Epidermal melanocyte (primary cell): ENCODE results near the gene SNX32.

Experiments
- DNase-seq: peaks from one replicate; pipeline ENCODE4 v3.0.0; 2011; ENCODE audit warnings: low spot score; ENCODE audit not compliant: insufficient read length

The SNX32 gene

DNA sequence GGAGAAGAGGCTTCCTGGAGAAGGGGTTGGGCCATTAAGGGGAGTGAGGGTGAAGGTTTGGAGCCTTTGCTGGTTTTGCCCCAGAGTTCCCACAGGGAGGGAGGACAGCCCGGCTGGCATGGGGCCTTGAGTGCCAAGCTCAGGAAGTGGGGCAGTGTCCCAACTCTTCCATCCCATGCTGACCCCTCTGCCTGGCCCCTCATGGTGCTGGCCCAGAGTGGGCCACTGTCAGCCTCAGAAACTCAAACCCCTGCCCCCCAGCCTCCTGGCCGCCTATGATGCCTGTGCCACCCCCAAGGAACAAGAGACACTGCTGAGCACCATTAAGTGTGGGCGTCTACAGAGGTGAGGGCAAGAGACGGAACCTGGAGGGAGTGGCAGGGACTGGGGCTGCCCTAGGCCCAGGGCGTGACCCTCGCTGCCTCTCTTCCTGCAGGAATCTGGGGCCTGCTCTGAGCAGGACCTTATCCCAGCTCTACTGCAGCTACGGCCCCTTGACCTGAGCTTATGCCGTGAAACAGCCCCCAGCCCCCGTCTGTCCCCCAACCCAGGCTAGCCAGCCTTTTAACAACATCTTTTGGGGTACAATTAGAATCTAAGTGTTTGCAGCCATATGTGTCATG lies 31.9 kb downstream of the SNX32 start:
- no peak for DNase-seq

DNA sequence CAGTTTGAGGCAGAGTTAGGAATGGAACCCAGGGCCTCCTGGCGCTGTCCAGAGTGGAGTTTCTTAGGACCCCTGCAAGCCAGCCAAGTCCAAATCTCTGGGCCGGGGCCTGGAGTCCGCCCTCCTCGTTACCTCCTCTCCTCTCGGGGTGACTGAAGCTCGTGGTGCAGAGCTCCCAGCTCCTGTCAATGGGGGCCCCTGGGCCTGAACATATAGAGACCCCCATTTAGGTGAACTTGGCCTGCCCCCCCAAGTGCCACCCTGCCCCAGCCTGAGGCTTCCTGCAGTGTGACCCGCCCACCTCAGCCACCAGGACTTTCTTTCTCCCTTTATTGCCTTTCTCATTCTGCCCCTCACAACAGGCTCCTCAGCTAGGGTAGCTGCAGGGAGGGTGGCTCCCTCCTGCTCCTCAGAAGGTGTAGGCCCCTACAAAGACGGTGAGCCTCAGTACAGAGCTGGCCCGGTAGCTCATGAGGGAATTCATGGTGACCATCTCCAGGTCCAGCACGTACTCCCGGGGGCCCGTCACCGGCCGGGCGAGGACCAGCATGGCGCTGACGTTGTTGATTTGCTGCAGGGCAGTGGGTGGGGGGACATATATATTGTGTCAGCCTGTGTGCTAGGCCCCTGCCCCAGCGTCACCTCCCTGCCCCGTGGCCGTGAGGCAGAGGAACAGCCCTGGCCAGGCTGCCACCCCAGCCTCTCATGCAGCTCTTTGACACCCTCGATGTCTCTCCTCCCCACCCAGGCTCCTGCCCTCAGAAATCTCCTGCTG lies 32.9 kb downstream of the SNX32 start:
- DNase-seq: no peak

DNA sequence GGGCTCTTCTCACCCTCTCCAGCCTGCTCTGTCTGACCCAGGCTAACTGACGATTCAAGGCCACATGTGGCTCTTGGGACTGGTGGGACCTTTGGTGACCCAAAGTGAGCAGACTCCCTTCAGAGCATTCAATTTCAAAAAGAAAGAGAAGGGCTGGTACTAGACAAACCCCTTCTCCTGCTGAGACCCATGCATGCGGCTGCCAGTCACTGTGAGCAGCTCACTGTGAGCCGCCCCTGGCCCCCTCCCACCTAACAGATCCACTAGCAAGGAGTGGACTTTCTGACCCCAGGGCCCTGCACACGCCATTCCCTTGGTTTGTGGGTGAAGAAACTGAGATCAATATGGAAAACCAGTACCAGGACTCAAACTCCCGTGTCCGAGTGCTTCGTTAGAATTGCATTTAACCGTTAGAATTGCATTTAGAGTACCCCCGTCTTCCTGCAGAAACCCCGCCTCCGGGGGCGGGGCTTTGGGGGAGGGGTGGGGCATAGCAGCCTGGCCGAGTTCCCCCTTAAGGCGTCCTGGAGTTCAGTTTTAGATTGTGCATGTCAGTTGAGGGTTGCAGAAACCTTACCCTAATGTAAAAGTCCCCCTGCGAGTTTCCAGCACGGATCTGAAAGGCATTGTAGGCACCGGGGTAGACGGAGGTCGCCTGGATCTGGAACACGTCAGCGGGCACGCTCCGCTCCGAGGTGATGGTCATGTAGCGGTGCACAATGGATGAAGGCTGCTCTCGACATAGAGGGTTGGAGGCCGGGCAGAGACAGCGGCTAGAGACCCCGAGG lies 33.7 kb downstream of the SNX32 start:
- DNase-seq: no peak

DNA sequence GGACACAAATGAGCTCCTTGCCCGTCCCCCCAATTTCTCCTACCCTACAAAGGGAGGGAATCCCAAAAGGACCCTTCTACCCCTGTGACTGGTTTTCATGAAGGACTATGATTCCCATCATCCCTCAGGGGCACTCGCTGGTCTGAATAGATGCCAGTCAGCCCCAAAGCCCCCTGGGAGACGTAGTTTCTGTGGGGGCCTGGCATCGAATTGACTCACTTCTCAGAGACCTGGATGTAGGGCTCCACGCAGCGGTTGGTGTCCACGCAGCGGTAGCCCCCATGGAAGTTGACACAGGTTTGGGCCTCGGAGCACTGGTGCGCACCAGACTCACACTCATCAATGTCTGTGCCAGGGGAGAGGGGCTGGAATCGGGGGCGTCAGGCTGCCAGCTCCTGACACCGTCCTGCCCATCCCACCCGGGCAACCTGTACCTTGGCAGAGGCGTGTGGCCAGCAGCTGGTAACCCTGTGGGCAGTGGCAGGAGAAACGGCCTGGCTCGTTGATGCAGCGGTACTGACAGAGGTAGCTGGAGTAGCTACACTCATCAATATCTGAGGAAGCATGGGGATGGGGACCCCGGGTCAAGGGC lies 34.4 kb downstream of the SNX32 start:
- no peak for DNase-seq

DNA sequence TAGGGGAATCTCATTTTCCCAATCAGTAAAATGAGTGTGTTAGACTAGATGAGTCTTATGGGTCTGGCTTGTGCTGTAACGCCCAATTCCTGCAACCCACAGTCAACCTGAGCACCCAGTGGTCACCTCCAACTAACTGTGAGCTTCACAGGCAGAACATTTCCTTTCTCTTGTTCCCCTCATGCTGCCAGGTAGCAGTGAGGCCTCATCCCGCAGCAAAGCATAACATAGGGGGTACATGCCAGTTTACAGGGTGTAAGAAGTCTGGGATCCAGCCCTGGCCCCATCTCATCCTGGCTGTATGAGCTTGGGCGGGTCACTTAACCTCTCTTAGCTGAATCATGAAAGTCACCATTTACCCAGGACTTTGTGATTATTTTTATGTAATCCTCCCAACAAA lies 35.1 kb downstream of the SNX32 start:
- no peak for DNase-seq

DNA sequence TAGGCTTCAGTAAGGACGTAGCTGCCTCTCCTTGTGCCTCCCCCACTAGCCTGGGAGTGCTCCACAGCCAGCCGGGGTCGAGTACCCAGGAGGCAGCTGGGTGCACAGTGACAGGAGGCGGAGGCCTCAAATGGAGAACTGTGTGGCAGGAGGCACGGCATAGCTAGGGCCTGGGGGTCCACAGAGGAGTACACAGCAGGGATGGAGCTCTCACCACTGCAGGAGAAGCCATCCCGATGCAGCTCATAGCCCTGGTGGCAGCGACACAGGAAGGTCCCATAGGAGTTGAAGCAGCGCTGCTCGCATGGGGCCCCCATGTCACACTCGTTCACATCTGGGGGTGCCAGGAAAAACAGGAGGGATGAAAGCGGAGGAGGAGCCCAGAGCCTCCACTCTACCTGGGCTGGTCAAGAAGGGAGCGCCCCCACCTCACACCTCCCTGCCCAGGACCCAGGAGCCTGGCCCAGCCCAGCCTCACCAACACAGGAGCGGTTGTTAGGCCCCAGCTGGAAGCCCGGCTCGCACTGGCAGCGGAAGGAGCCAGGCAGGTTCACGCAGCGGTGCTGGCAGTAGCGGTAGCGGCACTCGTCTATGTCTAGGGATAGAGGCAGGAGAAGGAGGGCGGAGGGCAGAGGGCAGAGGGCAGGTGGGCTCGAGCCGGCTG lies 36.0 kb downstream of the SNX32 start:
- no peak for DNase-seq

DNA sequence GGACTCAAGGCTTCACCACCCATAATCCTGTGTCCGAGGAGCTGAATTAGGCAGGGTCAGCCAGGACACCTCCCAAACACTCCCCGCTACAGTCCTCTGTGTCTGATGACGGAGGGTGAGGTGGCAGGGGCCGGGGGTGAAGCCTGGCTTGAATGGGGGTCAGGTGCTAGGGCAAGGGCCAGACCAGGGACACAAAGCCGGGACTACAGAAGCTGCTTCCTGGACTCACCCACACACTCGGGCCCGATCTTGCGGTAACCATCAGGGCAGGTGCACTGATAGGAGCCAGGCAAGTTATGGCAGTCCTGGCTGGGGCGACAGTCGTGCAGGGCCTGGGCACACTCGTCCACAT lies 36.5 kb downstream of the SNX32 start:
- no peak for DNase-seq

DNA sequence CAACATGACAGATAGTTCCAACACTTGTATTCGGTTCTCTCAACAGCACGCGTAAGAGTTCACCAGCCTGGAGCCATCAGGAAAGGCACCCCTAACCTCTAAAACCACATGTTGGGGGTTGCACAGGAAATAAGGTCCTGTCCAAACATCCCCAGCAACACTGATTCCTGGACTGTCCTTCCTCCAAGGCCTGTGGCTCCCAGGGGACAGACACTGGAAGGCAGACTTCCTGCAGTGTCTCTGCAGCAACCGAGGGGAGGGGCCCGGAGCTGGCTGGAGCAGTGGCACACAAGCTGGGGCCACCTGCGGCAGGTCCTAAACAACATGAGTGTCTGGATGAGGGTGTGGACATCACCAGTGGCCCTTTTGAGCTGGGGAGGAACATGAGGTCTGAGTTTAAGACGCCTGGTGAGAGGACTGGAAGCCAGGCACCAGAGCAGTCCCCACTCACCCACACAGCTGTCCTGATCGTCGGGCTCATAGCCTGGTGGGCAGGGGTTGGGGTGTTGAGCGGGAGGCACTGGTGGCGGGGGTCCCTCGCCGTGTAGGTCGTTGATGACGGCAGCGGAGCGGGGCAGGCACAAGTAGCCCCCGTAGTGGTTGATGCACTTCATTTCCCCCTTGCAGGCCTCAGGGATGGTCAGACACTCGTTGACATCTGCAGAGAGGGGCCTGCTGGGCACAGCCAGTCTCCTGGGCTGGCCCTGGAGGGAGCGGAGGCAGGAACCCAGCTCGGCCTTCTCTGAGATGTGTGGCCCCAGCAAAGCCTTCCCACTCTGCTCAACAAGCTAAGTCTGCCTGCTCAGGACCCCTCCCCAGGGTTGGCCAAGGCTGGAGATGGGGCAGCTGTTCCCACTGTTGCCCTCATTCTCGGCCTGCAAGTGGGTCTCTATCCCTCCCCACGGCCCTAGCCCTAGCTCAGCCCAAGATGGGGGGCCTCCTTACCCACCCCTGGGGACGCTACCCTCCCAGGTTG lies 37.2 kb downstream of the SNX32 start:
- no peak for DNase-seq

DNA sequence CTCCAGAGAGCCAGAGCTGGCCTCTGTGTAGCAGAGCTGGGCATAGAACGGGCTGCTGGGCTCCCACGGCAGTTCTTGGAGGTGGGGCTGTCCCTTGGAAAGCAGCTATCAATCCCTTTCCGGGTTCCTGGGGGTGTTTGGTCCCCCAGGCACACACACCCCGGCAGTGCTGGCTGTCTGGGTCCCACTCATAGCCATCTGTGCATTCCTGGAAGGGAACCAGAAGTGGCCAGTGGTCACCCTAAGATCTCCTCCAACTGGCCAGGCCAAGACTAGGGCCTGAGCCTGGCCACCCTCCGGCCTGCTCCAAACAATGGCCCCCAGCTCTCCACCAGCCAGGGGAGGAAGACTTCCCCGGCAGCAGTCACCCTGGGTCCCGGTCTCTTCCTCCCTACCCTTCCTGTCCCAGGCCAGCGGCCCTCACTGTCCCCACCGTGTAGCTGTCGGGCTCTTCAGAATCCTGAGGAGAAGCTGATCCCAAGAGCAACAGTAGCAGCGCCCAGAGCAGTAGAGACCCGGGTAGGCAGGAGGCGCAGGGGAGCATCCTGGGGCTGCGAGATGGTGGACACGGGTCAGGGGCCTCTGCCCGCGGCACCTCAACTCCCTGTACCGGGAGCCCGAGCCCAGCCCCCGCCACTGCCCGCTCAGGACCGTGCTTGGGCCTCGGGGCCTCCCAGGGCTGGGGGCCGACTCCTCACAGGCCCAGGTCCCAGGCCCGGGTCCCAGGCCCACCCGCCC lies 38.2 kb downstream of the SNX32 start:
- DNase-seq: no peak

DNA sequence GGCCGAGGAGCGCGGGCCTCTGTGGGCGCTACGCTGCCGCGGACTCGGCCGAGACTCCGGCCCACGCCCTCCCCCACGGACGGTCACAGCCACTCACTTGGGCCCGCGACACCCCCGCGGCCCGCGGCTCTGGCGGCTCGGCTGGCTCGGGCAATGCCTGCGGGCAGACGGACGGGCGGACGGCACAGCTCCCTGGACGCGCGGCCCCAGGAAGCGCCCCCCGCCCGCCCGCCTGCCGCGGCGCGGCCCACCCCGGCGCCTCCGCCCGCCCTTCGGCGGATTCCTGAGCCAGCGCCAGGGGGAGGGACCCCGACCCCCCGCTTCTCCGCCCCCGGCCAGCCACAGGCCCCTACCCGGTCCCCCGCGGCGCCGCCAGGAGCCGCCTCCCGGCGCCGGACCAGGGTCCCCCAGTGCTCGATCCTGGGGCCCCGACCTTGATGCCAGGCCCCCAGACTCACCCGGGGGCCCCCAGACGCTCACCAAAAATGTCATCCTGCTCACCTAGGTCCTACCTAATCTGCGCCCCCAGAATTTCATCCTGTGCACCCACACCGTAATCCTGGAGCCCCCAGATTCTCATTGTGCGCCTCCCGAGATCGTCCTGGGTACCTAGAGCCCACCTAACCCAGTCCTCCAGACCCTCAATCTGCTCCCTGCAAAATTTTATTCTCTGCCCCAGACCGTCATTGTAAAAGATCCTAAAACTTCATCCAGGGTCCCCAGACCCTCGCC lies 39.0 kb downstream of the SNX32 start, which contains the start of gene EFEMP2:
EFEMP2 (minus strand) TSS at position 215 of the 732 bp plus-strand sequence. CDS start 446 bp downstream, outside the sequence.
- no peak for DNase-seq

DNA sequence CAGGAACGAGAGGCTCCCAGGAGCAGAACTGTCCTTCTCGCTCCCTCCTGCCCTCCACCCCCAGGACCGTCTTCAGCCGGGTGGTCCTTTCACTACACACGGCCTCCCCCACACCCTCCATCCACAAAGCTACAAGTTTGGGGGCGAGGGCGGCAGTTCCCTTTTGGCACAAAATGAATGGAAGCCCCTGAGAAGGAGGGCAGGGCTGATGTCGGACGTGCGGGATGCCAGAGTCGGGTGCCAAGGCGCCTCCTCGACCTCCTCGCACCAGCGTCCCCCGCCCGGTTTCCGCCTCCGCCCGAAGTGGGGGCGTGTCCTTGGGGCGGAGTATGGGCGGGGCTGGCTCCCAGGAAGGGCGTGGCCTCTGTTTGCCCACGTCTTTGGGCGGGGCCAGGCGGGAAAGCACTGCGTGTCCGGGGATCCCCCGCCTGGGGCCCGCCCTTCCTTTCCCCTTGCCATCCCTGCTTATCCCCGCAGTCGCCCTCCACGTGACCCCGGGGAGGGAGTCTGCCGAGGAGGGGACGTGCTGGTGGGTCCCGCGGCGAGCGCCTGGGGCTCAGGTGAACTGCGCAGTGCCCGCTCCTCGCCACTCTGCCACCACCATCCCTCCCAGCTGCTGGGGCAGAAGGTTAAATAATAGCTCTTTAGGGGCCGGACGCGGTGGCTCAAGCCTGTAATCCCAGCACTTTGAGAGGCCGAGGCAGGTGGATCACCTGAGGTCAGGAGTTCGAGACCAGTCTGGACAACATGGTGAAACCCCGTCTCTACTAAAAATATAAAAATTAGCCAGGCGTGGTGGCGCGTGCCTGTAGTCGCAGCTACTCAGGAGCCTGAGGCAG lies 39.8 kb downstream of the SNX32 start:
- DNase-seq: peak; percentile 92

DNA sequence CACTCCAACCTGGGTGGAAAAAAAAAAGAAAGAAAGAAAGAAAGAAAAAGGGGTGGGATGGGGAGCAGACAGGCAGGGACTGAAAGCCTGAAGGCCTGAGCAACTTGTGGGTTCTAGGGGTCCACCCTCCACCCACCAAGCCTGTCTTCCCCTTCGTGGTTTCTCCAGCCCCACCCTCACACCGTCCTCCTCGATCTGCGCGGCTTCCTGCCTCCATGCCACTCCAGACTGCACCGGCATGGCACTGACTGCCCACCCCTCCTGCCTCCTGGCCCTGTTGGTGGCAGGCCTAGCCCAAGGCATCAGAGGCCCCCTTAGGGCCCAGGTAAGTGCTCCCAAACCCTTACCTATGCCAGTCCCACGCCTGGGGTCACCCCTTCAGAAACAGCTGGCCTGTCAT lies 45.9 kb downstream of the SNX32 start, which contains the start of gene CTSW:
CTSW (plus strand) TSS at position 221 of the 400 bp plus-strand sequence; CDS start at position 239, 18 bp downstream.
- no peak for DNase-seq

DNA sequence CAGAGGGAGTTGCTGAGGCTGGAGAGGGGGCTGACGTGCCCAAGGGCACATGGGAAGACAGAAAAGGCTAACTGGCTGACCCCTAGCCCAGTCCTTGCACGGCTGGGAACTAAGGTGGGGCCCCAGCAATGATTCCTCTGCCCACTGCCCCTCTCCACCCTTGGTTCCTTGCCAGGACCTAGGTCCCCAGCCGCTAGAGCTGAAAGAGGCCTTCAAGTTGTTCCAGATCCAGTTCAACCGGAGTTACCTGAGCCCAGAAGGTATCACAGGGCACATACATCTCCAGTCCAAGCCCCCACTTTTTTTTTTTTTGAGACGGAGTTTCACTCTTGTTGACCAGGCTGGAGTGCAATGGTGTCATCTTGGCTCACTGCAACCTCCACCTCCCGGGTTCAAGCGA lies 46.3 kb downstream of the SNX32 start:
- no peak for DNase-seq

DNA sequence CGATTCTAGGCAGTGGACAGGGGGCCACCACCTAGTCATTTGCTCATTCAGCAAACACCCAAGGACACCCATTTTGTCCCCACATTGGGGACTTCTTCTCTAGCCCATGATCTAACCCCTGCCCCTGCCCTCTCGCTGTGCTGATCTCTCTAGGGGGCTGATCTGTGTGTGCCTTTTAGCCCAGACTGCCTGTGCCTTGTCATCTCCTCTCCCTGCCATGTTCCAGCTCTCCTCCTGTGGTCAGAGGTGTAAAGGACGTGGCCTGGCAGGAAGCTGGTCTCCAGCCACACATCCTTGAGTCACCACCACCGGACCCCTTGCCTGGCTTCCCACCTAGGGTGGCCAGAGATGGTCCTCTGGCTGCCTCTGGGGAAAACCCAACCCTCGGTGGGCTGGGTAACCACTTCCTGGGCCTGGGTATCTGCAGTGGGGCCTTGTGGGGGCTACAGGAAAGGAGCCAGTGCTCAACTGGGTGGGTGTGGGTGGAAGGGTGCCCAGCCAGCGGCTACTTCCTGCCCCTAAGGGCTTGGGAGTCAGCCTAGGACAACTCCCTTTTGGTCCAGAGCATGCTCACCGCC lies 47.2 kb downstream of the SNX32 start:
- no peak for DNase-seq

DNA sequence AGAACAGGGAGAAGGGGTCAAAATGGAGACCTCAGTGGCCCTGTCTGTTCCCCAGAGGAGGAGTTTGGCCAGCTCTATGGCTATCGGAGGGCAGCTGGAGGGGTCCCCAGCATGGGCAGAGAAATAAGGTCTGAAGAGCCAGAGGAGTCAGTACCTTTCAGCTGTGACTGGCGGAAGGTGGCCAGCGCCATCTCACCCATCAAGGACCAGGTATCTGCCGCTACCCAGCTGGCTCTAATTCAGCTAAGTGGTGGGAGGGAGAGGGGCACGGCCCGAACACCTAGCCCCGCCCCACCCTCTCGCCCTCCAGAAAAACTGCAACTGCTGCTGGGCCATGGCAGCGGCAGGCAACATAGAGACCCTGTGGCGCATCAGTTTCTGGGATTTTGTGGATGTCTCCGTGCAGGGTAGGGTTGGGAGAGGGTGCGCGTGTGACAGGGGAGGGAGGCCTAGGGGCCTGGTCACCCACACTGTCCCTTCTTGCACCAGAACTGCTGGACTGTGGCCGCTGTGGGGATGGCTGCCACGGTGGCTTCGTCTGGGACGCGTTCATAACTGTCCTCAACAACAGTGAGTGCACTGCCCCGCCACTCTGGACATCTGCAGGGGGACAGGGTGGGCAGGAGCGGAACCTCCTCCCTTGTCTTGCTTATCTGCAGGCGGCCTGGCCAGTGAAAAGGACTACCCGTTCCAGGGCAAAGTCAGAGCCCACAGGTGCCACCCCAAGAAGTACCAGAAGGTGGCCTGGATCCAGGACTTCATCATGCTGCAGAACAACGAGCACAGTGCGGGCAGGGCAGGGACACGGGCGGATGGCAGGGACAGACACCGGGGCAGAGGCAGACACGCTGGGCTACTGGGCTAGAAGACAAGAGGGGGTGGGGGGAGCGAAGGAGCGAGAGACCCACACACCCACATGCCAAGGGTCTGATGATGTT lies 48.6 kb downstream of the SNX32 start:
- no peak for DNase-seq

DNA sequence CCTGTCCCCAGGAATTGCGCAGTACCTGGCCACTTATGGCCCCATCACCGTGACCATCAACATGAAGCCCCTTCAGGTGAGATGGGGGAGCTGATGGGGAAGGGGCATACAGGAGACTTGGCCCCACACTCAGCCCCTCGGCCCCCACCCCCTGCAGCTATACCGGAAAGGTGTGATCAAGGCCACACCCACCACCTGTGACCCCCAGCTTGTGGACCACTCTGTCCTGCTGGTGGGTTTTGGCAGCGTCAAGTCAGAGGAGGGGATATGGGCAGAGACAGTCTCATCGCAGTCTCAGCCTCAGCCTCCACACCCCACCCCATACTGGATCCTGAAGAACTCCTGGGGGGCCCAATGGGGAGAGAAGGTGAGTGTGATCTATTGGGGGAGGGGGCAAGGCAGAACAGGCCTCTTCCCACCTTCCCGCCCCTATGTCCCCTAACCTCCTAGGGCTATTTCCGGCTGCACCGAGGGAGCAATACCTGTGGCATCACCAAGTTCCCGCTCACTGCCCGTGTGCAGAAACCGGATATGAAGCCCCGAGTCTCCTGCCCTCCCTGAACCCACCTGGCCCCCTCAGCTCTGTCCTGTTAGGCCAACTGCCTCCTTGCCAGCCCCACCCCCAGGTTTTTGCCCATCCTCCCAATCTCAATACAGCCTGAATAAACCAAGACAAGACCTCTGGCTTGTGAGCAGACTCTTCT lies 49.4 kb downstream of the SNX32 start:
- DNase-seq: no peak
